Testis (tissue), 2 donors: ENCODE results near the gene B4GALT1.

Experiments used
- CTCF ChIP-seq, 3 experiments: fragments of 450-650 bp in 2 of 3; fragments of 200-600 bp in 1 of 3; sonication (generic) in 1 of 3; IDR thresholded peaks; one replicate each; pipeline ENCODE4 v1.5.1; 2016 to 2019; ENCODE audit warnings: antibody characterized with exemption in 3 of 3, mild to moderate bottlenecking in 2 of 3, moderate library complexity in 1 of 3
- POLR2A ChIP-seq: fragments of 450-650 bp; IDR thresholded peaks from one replicate; pipeline ENCODE4 v1.6.1; 2017; ENCODE audit warnings: antibody characterized with exemption, mild to moderate bottlenecking, moderate library complexity

GRCh38 chr9:33161011-33161588 lies 6.0 kb downstream of the B4GALT1 start:
- TF ChIP-seq CTCF (IDR thresholded peaks at IDR 0.05) (no peak), POLR2A (no peak)
